Prostate gland (tissue), 2 donors: Measurements from ENCODE around the gene SPRR2E. TPM values are rescaled to one million over a fixed set of nuclear protein-coding genes. Genes with fewer than 3 reads are reported as not detected.

Experiments
- DNase-seq: peaks from one replicate; pipeline ENCODE4 v3.0.0-alpha.2; 2019; ENCODE audit warnings: low spot score
- H3K27ac ChIP-seq, 2 donors: fragments of 200-600 bp; sonication (generic); 2 replicates each; pipeline ENCODE4 v1.5.1; 2017 to 2019
- H3K27me3 ChIP-seq: fragments of 200-600 bp; sonication (generic); replicated peaks from 2 replicates; pipeline ENCODE4 v1.5.1; 2019; ENCODE audit not compliant: insufficient read depth
- H3K36me3 ChIP-seq, 2 donors: fragments of 200-600 bp; sonication (generic); 1 replicate in 1 of 2; 2 replicates in 1 of 2; pipeline versions ENCODE4 v1.5.1 to v1.8.1; 2017 to 2019
- H3K4me1 ChIP-seq: fragments of 200-600 bp; sonication (generic); replicated peaks from 2 replicates; pipeline ENCODE4 v1.5.1; 2019
- H3K4me3 ChIP-seq, 2 donors: fragments of 200-600 bp; sonication (generic); 2 replicates each; pipeline ENCODE4 v1.5.1; 2017 to 2019
- H3K9me3 ChIP-seq: fragments of 200-600 bp; sonication (generic); 2 replicates; pipeline ENCODE4 v1.5.1; 2017
- POLR2A ChIP-seq: fragments of 450-650 bp; IDR thresholded peaks from one replicate; pipeline ENCODE4 v1.6.1; 2016; ENCODE audit warnings: antibody characterized with exemption, mild to moderate bottlenecking
- POLR2AphosphoS5 ChIP-seq: sonication (generic); formaldehyde crosslinking; IDR thresholded peaks from one replicate; pipeline ENCODE4 v1.6.1; 2017; ENCODE audit warnings: antibody characterized with exemption
- WGBS: methylation state at CpG from one replicate; pipeline ENCODE4 v1.1.5; 2018; 5-methylcytosine and 5-hydroxymethylcytosine counted together
- intact Hi-C: fragments of 100-400 bp; cut with DNase I; formaldehyde crosslinking; loops from one replicate; pipeline ENCODE4 v1.14.2; 2022
- small RNA-seq, 2 donors: library from RNA; depleted of rRNA; stranded (forward); fragments of <200 nt; gene quantifications; one replicate each; pipeline ENCODE3, GENCODE V24; 2016
- total RNA-seq, 2 donors: library from RNA; depleted of rRNA; stranded (reverse); fragments of >200 nt; gene quantifications; one replicate each; pipeline ENCODE4 v1.1.0, GENCODE V29; 2016
- TF ChIP-seq, protein P1 (sequence below), 4 experiments: fragments of 200-600 bp in 2 of 4; fragments of 450-650 bp in 2 of 4; sonication (generic) in 2 of 4; IDR thresholded peaks; 1 replicate in 3 of 4; 2 replicates in 1 of 4; pipeline ENCODE4 v1.5.1; 2016 to 2019; ENCODE audit warnings: antibody characterized with exemption in 4 of 4, mild to moderate bottlenecking in 2 of 4, moderate library complexity in 2 of 4

Gene SPRR2E
- total RNA-seq, 2 donors from 2014 or later, result not detected

DNA sequence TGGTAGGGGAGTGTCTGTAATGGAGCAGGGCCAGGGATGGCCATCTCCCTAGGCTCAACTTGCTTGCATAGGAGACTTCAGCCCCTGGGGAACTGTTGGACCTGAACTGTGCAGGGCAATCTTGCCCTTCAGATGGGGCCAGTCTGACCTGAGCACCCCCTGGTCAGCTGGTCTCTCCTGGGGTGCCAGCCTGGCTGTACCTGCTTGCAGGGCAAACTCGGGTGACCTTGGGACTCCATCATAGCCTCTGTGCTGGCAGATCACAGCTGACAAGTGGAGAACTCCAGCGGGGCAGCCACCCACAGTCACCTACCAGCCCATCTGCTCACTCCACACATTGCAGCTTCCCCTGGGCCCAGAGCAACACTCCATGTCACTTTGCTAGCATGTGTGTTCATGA lies 45.1 kb downstream of the SPRR2E start:
- Histone ChIP-seq H3K27ac (no peak overlapping the region), H3K27me3 (no peaks in the 10 kb centered on the region)
- no peak for TF ChIP-seq POLR2AphosphoS5
- TF ChIP-seq, protein P1, sequence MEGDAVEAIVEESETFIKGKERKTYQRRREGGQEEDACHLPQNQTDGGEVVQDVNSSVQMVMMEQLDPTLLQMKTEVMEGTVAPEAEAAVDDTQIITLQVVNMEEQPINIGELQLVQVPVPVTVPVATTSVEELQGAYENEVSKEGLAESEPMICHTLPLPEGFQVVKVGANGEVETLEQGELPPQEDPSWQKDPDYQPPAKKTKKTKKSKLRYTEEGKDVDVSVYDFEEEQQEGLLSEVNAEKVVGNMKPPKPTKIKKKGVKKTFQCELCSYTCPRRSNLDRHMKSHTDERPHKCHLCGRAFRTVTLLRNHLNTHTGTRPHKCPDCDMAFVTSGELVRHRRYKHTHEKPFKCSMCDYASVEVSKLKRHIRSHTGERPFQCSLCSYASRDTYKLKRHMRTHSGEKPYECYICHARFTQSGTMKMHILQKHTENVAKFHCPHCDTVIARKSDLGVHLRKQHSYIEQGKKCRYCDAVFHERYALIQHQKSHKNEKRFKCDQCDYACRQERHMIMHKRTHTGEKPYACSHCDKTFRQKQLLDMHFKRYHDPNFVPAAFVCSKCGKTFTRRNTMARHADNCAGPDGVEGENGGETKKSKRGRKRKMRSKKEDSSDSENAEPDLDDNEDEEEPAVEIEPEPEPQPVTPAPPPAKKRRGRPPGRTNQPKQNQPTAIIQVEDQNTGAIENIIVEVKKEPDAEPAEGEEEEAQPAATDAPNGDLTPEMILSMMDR (IDR thresholded peaks at IDR 0.05), result no peak
- no peak for TF ChIP-seq POLR2A

More for the DNA sequence above, 45.1 kb downstream of the SPRR2E start:
- intact Hi-C loops, result no loop called here
- Histone ChIP-seq H3K36me3 (no peaks in the 10 kb centered on the region), H3K9me3 (no peaks in the 10 kb centered on the region), H3K4me1 (no peaks in the 10 kb centered on the region), H3K4me3 (no peak overlapping the region)
- WGBS, result 86% methylated on average over 2 of the region's 2 CpGs
- no peak for DNase-seq

Small RNAs within 50 kb of the gene (small RNA-seq; reads per million reads assigned to genes)
- 0 reads per million in 2 donors for gene SPRR2C

Other genes with a start within 250 kb of the SPRR2E start
- not detected for gene LCE7A, start 234.5 kb downstream of the SPRR2E start, total RNA-seq
- 10 to 100 TPM in 1 of 2 donors, not detected in 1; 36.5 TPM for gene SMCP, start 216.2 kb downstream of the SPRR2E start, total RNA-seq
- gene IVL, start 186.0 kb downstream of the SPRR2E start, total RNA-seq, result under 1 TPM; 0.46 to 0.57 TPM
- gene SPRR5, start 147.3 kb downstream of the SPRR2E start, total RNA-seq, result not detected
- not detected for gene SPRR4, start 123.9 kb downstream of the SPRR2E start, total RNA-seq
- gene SPRR1A, start 110.4 kb downstream of the SPRR2E start, total RNA-seq, result not detected
- gene SPRR3, start 92.8 kb downstream of the SPRR2E start, total RNA-seq, result not detected
- gene SPRR1B, start 63.3 kb downstream of the SPRR2E start, total RNA-seq, result not detected
- not detected for gene SPRR2D, start 53.4 kb downstream of the SPRR2E start, total RNA-seq
- gene SPRR2A, start 37.0 kb downstream of the SPRR2E start, total RNA-seq, result not detected
- not detected for gene SPRR2B, start 22.9 kb downstream of the SPRR2E start, total RNA-seq
- 1 to 10 TPM in 1 of 2 donors, not detected in 1; 2.2 TPM for gene SPRR2F, start 19.0 kb upstream of the SPRR2E start, total RNA-seq
- not detected for gene SPRR2G, start 56.4 kb upstream of the SPRR2E start, total RNA-seq
- 1 to 10 TPM in 1 of 2 donors, not detected in 1; 4.4 TPM for gene LELP1, start 108.9 kb upstream of the SPRR2E start, total RNA-seq
- not detected for gene PRR9, start 123.1 kb upstream of the SPRR2E start, total RNA-seq
- under 1 TPM in 1 of 2 donors, not detected in 1; 0.45 TPM for gene LORICRIN, start 165.2 kb upstream of the SPRR2E start, total RNA-seq
- gene PGLYRP3, start 218.4 kb upstream of the SPRR2E start, total RNA-seq, result not detected